Smooth muscle cell (in vitro differentiated cells): Measurements from ENCODE around the gene PARP12. TPM values are rescaled to one million over a fixed set of nuclear protein-coding genes. Genes with fewer than 3 reads are reported as not detected.

Experiments
- DNase-seq: peaks from one replicate; lab custom pipeline; 2025; ENCODE audit not compliant: unreplicated experiment; lab: John Stamatoyannopoulos, UW
- H2AFZ ChIP-seq: fragments of 200-600 bp; sonication (generic); 2 replicates; pipeline ENCODE4 v1.6.0; 2016; ENCODE audit warnings: antibody characterized with exemption, low read depth, mild to moderate bottlenecking
- H3F3A ChIP-seq: fragments of 200-600 bp; sonication (generic); 2 replicates; pipeline ENCODE4 v1.6.0; 2017; ENCODE audit warnings: antibody characterized with exemption, low read depth
- H3K27ac ChIP-seq: fragments of 200-600 bp; sonication (generic); 2 replicates; pipeline ENCODE4 v1.5.1; 2016; ENCODE audit warnings: low read depth, mild to moderate bottlenecking
- H3K27me3 ChIP-seq: fragments of 200-600 bp; sonication (generic); 2 replicates; pipeline ENCODE4 v1.6.1; 2016; ENCODE audit warnings: low read depth, mild to moderate bottlenecking
- H3K36me3 ChIP-seq: fragments of 200-600 bp; sonication (generic); 2 replicates; pipeline ENCODE4 v1.5.1; 2016; ENCODE audit warnings: low read depth
- H3K4me1 ChIP-seq: fragments of 200-600 bp; sonication (generic); 2 replicates; pipeline ENCODE4 v1.5.1; 2016; ENCODE audit warnings: low read depth
- H3K4me2 ChIP-seq: fragments of 200-600 bp; sonication (generic); 2 replicates; pipeline ENCODE4 v1.6.0; 2016; ENCODE audit warnings: mild to moderate bottlenecking
- H3K4me3 ChIP-seq: fragments of 200-600 bp; sonication (generic); 2 replicates; pipeline ENCODE4 v1.5.1; 2016; ENCODE audit warnings: mild to moderate bottlenecking
- H3K79me2 ChIP-seq: fragments of 200-600 bp; sonication (generic); 2 replicates; pipeline ENCODE4 v1.6.0; 2016; ENCODE audit warnings: low read depth, mild to moderate bottlenecking
- H3K9ac ChIP-seq: fragments of 200-600 bp; sonication (generic); 2 replicates; pipeline ENCODE4 v1.6.0; 2016; ENCODE audit warnings: low read depth
- H3K9me3 ChIP-seq: fragments of 200-600 bp; sonication (generic); replicated peaks from 2 replicates; pipeline ENCODE4 v1.5.1; 2016; ENCODE audit warnings: low read depth
- H4K20me1 ChIP-seq: fragments of 200-600 bp; sonication (generic); 2 replicates; pipeline ENCODE4 v1.6.0; 2016; ENCODE audit warnings: low read depth
- CTCF ChIP-seq: fragments of 200-600 bp; sonication (generic); IDR thresholded peaks from 2 replicates; pipeline ENCODE4 v1.5.1; 2017; ENCODE audit warnings: borderline replicate concordance, mild to moderate bottlenecking, antibody characterized with exemption; ENCODE audit not compliant: insufficient read depth, poor library complexity, severe bottlenecking
- WGBS: methylation state at CpG from one replicate; pipeline ENCODE4 v1.1.7; 2016; ENCODE audit warnings: low lambda C conversion rate; 5-methylcytosine and 5-hydroxymethylcytosine counted together
- polyA plus RNA-seq: library from polyadenylated mRNA; unstranded; fragments of >200 nt; fragmentation: Nextera tagmentation; extraction: Ambion mirVana; gene quantifications from 2 replicates; pipeline ENCODE4 v1.2.1, GENCODE V29; 2016
- total RNA-seq: library from RNA; depleted of rRNA; stranded (reverse); fragments of >200 nt; gene quantifications from 2 replicates; pipeline ENCODE4 v1.2.3, GENCODE V29; 2014

The PARP12 gene
- total and polyA plus RNA-seq, 2 experiments from 2014 or later, result 1.4 to 2.4 TPM

- Histone ChIP-seq H3K4me1 (no peaks in the 10 kb centered on the region), H3K9me3 (no peaks in the 10 kb centered on the region), H2AFZ (no peak overlapping the region), H3K4me2 (no peak overlapping the region), H3K4me3 (no peak overlapping the region), H4K20me1 (no peaks in the 10 kb centered on the region), H3K27ac (no peak overlapping the region), H3F3A (no peaks in the 10 kb centered on the region), H3K79me2 (no peaks in the 10 kb centered on the region), H3K36me3 (no peaks in the 10 kb centered on the region), H3K9ac (no peak overlapping the region), H3K27me3 (no peaks in the 10 kb centered on the region)
- TF ChIP-seq CTCF, result no peak
- no peak for DNase-seq
- 81% methylated on average over 13 of the region's 13 CpGs for WGBS
Measured at GRCh38 chr7:139987691-139988516, 74.8 kb downstream of the PARP12 start.

GRCh38 chr7:139985811-139986210 is 76.9 kb downstream of the PARP12 start:
- TF ChIP-seq CTCF, result no peak
- WGBS, result 96% methylated on average over 10 of the region's 10 CpGs
- no peaks in the 10 kb centered on the region for H3K4me1 ChIP-seq
- no peaks in the 10 kb centered on the region for H3K36me3 ChIP-seq
- H3K79me2 ChIP-seq, result no peaks in the 10 kb centered on the region
- no peak overlapping the region for H3K27ac ChIP-seq
- no peak overlapping the region for H3K4me2 ChIP-seq
- no peaks in the 10 kb centered on the region for H3K9me3 ChIP-seq
- no peaks in the 10 kb centered on the region for H3K27me3 ChIP-seq
- no peak overlapping the region for H3K4me3 ChIP-seq
- H3F3A ChIP-seq, result no peaks in the 10 kb centered on the region
- no peak overlapping the region for H3K9ac ChIP-seq
- H2AFZ ChIP-seq, result no peak overlapping the region
- no peak for DNase-seq
- H4K20me1 ChIP-seq, result no peaks in the 10 kb centered on the region

GRCh38 chr7:139984642-139985539 is 77.9 kb downstream of the PARP12 start:
- Histone ChIP-seq H3K9me3 (no peaks in the 10 kb centered on the region), H3K4me2 (no peak overlapping the region), H3K79me2 (no peaks in the 10 kb centered on the region), H3K4me1 (no peaks in the 10 kb centered on the region), H3F3A (no peaks in the 10 kb centered on the region), H3K27ac (no peak overlapping the region), H3K4me3 (no peak overlapping the region), H2AFZ (no peak overlapping the region), H3K9ac (no peak overlapping the region), H3K27me3 (no peaks in the 10 kb centered on the region), H3K36me3 (no peaks in the 10 kb centered on the region), H4K20me1 (no peaks in the 10 kb centered on the region)
- WGBS, result 77% methylated on average over 8 of the region's 8 CpGs
- no peak for DNase-seq
- TF ChIP-seq CTCF, result no peak
